OCI-M1 (cell line): ENCODE data around the gene CTNNB1.

Experiments
- DNase-seq: peaks from one replicate; lab custom pipeline; 2025; lab: John Stamatoyannopoulos, UW

The CTNNB1 gene

DNA sequence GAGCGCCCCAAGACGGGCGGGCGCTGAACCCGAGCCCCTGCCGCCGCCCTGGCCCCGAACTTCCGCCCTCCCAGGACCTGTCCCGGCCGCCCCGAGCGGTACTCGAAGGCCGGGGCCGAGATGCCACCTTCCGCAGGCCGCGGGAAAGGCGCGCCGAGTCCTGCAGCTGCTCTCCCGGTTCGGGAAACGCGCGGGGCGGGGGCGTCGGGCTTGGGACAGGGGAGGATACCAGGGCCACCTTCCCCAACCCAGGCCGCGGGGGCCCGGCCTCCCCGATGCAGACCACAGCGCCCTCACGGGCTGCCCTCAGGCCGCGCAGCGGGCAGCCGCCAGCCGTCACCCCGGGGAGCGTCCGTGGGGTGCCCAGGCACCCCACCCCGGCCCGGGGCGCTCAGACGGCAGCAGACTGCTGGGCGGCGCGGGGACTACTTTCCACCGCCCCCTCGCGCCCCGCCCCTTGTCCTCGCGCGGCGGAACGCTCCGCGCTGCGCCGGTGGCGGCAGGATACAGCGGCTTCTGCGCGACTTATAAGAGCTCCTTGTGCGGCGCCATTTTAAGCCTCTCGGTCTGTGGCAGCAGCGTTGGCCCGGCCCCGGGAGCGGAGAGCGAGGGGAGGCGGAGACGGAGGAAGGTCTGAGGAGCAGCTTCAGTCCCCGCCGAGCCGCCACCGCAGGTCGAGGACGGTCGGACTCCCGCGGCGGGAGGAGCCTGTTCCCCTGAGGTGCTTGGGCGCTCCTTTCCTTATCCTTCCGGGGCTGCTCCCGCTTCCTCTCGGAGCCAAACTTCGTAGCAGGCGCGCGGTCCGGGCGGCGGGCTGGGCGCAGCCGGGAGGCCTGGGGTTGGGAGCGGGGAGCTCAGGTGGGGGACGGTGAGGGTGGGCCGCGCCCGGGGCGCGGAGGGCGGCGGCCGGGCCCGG, at the start of gene CTNNB1:
CTNNB1 (plus strand) TSS at position 556 of the 916 bp plus-strand sequence. CDS start 24,564 bp downstream, outside the sequence.
- DNase-seq, result peak; percentile 91

DNA sequence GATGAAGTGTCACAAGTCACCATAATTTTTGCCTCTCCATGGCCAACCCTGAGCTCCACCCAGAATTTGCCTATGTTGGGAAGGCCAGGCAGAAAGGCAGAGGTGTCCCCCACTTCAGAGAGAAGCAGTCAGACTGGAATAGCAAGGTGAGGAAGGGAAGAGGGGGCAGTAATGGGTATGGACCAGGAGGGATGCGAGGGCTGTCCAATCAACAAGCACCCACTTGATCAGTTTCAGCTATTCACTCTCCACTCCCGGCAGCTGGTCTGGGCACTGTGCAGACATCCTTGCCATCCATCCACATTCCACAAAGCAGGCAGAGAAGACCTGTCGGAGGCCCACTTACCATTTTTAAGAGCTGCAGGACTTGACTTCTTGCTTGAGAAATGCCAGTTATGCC, 43.5 kb upstream of the CTNNB1 start:
- no peak for DNase-seq

DNA sequence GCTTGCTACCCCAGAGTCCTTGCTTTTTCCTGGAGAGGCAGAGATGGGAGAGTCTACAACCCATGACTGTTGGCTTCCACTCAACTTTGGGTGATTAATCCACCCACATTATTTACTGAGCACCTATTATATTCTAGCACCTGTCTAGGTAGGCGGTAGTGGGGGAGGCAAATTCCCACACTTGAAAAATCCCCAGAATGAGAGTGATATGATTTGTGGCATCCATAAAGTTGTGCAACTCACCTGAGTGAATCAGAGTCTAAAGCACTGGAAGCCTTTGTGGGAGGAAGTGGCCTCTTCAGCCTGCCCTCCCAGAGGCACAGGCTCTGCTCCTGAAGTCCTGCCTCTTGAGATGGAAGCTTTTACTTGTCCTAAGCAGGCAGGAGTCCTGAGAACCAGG, 40.4 kb upstream of the CTNNB1 start:
- no peak for DNase-seq

DNA sequence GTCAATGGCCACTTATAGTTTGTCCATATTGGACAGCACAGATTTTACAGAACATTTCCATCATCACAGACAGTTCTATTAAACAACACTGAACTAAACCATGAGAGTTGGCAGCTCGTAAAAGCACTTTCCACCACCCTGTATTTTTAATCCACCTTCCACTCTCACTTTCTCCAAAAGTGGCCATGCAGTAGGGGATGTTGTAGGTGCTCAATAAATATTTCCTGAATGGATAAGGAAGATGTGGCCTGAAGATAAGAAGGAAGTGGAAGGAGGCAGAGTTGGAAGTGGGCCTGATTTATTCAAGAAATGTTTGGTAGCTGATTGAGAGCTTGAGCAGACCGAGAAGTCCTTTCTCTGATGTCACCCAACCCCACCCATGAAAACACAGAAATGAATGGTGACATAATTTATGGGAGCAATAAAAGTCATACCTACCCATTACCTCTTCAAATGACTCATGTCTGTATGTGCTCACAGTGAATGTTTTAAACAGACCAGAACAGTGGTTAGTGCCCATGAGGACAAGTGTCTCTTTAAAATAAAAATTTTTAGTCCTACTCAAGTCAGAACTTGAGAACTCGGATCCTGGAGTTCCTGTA, 39.6 kb upstream of the CTNNB1 start:
- DNase-seq, result no peak

DNA sequence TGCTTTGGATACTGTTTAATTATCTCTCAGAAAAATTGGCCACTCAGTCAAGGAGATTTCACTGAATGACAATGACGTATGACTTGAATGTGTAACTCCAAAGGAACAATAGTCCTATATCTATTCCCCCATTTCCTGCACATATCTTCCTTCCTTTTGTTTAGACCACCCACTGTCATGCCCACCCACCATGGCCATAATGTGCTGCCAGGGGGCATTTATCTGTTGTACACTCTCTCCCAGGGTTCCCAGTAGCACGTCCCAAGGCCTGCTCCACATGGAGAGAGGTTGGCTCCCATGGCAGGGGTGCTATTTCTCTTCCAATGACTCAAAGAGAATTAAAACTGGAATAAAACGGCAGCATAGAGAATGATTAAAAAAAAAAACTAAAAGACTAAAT, 36.8 kb upstream of the CTNNB1 start:
- DNase-seq, result no peak

DNA sequence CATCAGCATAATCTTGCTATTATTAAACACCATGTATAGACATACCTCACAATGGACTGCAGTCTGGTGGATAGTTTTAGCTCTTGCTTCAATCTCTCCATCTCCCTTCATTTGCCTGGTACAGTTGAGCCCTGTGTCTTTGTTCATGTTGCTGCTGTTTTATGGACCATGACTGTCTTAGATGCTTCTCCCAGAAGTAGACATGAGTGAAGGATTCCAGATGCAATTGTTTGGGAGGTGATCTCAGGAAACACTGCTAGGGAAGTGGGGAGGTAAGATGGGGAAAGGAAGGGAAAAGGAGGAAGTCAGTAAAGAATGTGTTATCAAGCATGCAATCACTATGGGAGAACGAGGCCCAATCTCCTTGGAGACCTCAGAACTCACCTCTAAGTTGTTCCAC, 36.3 kb upstream of the CTNNB1 start:
- DNase-seq, result no peak

DNA sequence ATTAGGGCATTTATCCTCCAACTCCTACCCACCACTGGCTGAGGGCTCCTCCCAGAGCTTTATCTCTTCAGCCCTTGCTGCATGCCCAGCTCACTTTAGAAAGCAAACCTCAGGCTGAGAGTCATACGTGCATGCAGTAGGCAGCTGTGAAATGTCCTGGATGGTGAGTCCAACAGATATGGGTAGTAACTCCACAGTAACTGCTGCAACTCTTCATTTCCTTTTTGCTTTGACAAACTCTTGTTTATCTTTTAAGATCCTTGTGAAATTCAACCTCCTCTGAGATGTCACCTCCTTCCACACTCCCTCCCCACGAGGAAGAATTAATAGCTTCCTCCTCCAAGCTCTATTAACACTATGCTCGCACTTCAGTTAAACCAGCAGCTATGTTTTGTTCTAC, 35.9 kb upstream of the CTNNB1 start:
- no peak for DNase-seq

DNA sequence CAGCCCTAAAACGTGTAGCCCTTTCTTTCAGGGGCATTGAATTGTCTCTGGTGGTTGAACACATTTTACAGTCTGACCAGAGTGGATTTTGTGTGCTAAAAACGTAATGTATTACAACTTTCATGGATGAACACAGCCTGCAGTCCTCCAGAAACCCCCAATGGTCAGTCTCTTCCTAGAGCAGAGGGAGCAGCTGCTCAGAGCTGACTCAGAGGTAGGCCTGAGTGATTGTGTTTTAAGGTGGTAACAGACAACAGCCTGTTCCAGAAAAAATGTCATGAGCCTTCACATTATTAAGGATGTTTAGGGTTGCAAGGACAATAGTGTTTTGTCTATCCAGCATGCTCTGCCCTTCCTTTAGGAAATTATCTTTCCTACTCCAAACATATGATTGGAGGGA, 34.5 kb upstream of the CTNNB1 start:
- DNase-seq, result no peak

DNA sequence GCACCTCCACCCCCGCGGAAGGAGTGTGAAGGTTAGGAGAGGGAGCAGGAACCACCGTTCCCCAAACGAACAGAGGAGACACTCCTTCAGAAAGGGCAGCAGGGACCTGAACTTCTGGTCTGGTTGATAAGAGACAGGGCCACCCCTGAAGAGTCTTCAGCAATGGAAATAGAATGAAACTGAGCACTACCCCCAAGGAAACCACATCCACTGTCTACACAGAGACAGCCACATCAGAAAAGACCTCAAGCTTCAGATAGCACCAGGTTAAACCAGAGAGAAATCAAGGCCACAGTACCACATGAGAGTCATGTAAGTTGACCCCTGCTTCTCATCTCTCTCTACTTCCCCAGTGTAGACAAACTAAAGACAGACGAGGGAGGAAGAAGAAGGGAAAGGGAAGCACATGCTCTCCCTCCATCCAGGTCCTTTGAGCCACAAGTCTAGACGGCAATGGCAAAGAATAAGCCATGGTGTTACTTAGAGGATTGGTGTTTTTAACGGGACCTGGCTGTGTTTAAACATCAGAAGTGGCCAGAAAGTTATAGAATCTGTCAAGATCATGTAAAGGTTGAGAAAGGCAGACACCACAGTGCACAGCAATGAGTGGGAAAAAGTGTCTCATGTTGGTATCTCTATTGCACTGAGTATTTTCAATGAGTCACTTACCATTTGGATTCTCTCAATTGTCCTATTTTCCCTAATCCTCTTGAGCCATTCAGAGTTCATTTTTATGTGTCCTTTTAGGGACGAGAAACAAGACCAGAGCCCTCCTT, 31.4 kb upstream of the CTNNB1 start:
- DNase-seq, result peak; percentile 64

DNA sequence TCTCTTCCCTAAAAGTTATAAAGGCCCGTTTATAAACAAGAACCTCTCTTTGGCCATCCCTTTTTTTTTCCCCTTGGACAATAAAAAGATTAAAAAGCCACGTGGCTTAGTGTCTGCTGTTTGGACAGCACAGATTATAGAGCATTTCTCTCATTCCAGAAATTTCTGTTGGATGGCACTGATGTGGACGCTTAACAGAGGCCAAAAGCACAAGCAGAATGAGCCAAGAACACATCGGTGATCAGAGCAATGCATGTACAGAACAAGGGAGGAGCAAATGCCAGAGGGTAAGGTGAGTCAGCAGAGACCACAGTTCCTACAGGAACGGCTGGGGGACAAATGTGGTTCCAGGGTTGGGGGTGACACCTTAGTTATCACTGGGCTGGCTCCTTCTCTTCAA, 30.3 kb upstream of the CTNNB1 start:
- DNase-seq, result no peak

DNA sequence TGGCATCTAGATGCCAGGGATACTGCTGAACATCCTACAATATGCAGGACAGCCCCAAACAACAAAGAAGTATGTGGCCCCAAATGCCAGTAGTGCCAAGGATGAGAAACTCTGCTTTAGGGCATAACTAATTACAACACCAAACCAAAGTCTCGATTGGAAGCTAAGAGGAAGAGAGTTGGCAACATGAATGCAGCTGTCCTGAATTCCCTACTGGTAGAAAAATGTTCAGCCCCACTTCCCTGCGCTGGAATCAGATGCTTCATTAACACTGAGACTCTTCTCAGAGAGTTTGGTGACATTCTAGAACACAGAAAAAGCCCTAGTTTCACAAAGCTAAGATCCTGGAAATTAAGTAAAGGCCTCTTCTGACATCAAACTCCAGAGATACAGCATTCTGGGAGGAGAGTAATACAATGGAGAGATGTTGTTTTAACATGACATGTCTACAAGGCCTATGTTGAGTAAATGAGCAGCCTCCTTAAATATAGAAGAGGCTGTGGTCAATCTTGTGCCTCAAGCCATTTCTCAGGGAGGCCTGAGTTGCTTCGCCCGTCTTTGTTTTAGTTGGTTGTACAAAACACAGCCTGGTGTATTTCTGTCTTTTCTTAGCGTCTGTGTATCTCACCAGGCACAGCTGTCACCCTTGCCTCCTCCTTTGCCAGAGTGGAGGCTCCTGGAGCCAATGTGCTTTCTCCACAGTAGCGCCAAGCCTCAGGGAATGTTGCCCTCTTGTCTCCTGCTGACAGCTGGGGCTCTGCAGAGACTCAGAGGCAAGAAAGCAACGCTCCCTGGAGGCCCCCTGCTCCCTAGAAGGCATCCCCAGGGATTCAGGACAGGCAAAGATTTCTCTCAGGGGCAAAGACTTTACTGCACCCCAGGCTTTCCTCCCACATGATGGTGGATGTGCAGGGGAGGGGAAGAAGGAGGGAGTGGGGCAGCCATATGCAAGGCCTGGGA, 25.1 kb upstream of the CTNNB1 start:
- no peak for DNase-seq

DNA sequence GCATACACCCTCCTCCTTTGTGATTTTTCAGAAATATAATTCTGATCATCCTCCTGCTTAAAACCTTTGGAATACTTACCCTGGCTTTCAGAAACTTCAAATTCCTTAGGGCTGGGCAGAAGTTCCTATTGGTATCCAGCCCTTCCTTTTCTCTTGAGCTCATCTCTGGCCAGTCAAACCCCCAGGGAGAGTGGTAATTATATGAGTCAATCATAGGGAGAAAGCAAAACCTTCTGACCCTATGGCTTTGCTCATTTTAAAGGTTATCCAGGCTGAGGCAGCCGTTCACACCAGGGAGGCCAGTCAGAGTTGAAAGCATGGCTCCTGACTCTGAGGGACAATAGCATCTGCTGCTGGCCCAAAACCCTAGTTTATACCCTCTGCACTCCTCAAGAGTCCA, 23.9 kb upstream of the CTNNB1 start:
- no peak for DNase-seq

DNA sequence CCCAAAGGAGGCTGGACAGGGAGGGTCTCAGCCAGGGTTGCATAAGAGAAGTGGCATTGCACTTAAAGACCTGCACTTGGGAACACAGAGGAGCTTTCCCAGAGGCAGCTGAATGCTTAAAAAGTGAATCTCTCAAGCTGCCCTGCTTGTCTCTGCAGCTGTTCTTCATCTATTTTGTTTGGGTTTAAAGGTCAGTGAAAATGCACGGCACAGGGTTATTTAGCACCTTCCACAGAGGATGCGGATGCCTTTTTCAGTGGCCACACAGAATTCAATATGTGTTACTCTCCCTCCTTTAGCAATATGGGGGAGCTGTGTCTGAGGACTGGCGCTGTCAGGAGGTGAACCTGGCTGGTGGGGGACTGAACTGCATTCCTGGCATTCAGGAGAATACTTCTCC, 22.7 kb upstream of the CTNNB1 start:
- DNase-seq, result no peak

DNA sequence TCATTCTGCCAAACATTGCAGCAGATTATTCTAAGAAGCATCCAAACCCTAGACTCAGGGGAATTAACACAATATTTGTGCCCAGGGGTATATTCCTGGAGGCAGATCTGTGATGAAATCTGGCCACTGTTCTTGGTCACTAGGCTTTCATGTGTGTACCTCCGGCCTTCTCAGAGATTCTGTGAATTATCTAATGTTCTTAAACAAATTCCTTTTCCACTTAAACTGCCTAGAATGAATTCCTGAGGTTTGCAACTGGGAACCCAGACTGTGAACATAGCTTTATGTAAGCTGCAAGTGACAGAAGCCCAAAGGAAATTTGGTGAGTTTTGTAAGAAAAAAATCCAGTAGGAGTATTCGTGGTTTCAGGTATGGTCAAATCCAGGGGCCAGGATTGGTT, 20.7 kb upstream of the CTNNB1 start:
- no peak for DNase-seq

DNA sequence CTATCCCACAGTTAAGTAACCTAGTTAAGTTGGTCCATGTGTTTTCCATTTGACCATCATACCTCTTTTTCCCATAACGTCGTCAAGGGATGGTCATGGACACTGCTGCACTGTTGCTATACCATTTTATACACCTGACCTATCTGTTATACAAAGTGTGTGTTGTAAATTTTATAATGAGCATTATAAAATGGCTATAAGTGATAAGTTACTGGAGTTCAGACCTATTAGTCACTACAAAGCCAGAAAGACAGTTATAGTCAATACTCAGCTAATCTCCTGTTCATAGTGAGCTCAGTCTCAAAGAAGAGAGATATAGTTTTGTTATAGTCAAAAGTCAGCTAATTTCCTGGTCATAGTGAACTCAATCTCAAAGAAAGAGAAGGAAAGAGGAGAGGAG, 18.9 kb upstream of the CTNNB1 start:
- no peak for DNase-seq

DNA sequence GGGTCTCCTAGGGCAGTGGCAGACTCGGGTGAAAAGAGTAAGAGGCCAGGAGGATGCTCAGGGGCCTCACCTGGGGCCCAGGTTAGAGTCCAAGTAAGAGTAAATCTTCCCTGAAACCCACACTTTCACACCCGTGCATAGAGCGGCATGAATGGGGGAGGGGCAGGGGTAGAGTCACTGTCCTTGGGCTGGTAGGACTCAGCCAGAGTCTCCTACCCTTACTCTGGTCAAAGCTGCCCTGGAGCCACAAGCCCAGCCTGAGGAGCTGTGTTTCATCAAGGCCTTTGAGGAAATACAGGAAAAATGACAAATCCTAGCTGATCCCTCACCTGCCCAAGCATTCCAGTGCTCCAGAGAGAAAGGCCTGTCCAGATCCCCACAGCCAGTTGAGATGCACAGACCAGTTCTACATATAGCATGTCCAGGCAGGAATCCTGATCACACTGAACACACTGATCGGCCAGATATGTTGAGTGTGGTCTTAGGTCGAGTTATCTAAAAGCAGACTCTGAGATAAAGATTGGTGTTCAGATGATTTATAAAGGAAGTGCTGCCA, 16.7 kb upstream of the CTNNB1 start:
- DNase-seq, result no peak

DNA sequence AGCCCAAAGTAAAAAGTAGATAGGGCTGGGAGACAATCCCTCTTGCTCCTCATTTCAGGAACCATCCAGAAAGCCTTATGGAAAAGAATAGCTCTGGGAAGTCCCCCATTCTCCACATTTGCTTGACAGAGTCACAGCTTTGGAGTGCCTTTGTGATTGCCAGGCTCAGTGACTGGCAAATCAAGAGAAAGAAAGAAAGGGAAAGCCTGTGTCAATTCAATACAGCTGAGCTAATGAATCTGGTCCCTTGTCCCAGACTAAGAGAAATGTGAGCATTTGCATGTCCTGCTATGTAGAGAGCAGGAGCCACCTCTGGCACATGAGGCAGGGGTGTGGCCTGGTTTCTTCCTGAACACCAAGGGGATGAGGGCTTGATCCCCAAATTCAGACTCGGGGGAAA, 14.9 kb upstream of the CTNNB1 start:
- no peak for DNase-seq

DNA sequence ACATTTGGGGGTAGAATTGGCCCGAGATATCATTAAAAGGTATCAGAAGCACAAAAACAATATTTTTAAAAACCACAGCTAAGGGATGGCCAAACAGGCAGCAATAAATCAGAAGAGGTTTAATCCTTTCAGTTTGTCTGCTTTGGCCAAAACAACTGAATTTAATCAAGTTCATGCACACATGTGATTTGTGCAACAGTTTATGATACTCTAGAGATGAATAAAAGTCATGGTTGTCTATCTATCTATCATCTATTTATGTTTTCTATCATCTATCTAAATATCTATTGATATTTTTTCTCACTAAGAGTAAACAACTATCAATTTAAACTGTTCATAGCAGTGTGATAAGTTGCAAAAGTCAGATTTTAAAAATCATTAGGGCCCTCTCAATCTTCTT, 13.0 kb upstream of the CTNNB1 start:
- no peak for DNase-seq

DNA sequence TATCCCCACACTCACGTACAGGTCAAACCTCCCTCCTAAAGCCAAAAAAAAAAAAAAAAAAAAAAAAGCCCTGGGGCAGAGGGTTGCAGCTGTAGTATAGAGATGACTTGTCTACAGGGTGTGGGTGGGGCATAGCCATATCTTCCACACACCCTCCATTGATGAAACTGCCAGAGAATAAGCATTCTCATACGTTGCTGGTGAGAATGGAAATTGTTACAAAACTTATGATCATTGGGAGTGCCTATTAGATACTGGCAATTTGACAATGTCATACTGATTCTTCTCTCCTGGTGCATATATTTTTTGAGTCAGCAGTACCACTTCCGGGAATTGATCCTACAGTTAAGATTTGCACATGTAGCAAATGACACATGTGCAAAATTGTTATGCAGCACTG, 11.0 kb upstream of the CTNNB1 start:
- no peak for DNase-seq

DNA sequence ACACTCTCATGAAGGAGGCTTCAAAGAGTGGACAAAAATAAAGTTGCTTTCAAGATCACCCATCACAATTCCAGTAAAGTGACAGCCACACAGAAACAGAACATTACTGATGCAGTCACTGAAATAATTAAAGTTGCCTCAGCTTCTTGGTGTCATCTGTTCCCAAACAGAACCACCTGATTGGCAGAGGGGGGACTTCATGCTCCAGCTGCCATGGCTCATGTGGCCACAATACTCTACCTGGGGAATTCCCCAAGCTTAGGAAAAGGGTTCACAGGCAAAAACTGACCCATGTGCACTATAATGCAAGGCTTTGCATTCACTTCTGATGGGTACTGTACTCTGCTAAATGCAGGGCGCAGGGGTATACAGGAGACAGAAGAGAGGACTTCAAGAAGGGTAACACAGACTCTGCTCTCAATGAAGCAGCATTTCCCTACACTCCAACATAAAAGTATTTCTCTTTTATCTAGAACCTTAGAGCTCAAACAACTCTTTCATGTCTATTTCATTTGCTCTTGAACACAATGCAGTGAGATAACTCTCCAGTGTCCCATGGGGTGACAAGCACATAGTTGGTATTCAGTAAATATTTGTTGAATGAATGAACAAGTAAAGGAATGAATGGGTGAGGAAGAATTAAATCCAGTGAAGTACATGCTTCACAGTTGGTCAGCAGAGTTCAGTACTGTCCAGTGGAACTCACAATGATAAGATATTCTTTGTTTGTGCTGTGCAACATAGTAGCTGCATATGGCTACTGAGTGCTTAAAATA, 8.6 kb upstream of the CTNNB1 start:
- no peak for DNase-seq

DNA sequence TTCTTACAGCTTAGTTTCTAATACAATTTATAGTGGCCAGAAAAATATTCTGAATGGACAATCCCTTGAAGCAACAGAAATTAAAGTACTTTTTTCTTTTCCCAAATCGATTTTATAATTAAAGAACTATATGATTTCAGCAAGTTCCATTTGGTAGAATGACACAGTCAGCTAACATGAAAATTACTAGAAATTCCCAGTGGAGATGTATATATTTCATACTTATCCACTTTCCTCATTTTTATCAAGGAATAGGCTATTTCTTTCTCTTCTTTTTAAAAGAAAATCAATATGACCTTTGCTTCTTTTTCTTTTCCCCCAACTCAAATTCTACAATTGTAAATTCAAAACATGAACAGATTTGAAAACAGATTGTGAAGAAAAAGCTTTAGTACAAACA, 6.4 kb upstream of the CTNNB1 start:
- DNase-seq, result no peak
